GM23248 (cell line): ENCODE data around the gene PEX5L. TPM values are rescaled to one million over a fixed set of nuclear protein-coding genes. Genes with fewer than 3 reads are reported as not detected.

ENCODE experiments used
- DNase-seq: peaks from one replicate; pipeline ENCODE4 v3.0.0-alpha.2; 2015
- H2AFZ ChIP-seq: fragments of 200-600 bp; sonication (generic); 2 replicates; pipeline ENCODE4 v1.6.1; 2016; ENCODE audit warnings: antibody characterized with exemption
- H3F3A ChIP-seq: fragments of 200-600 bp; sonication (generic); 2 replicates; pipeline ENCODE4 v1.6.1; 2016; ENCODE audit warnings: mild to moderate bottlenecking, antibody characterized with exemption, mixed run types; ENCODE audit not compliant: insufficient read depth
- H3K27ac ChIP-seq: fragments of 200-600 bp; sonication (generic); 2 replicates; pipeline ENCODE4 v1.5.1; 2016; ENCODE audit warnings: mild to moderate bottlenecking
- H3K27me3 ChIP-seq: fragments of 200-600 bp; sonication (generic); replicated peaks from 2 replicates; pipeline ENCODE4 v1.6.1; 2016; ENCODE audit warnings: mild to moderate bottlenecking; ENCODE audit not compliant: insufficient read depth
- H3K36me3 ChIP-seq: fragments of 200-600 bp; sonication (generic); 2 replicates; pipeline ENCODE4 v1.6.1; 2016; ENCODE audit warnings: low read depth, mild to moderate bottlenecking
- H3K4me1 ChIP-seq: fragments of 200-600 bp; sonication (generic); 2 replicates; pipeline ENCODE4 v1.6.1; 2016; ENCODE audit warnings: mild to moderate bottlenecking; ENCODE audit not compliant: insufficient read depth
- H3K4me2 ChIP-seq: fragments of 200-600 bp; sonication (generic); one replicate; pipeline ENCODE4 v1.6.1; 2016; ENCODE audit warnings: mild to moderate bottlenecking; ENCODE audit not compliant: unreplicated experiment
- H3K4me3 ChIP-seq: fragments of 200-600 bp; sonication (generic); 2 replicates; pipeline ENCODE4 v1.5.1; 2016; ENCODE audit warnings: mild to moderate bottlenecking
- H3K79me2 ChIP-seq: fragments of 200-600 bp; sonication (generic); 2 replicates; pipeline ENCODE4 v1.6.1; 2016; ENCODE audit warnings: mild to moderate bottlenecking; ENCODE audit not compliant: insufficient read depth
- H3K9ac ChIP-seq: fragments of 200-600 bp; sonication (generic); 2 replicates; pipeline ENCODE4 v1.6.1; 2016; ENCODE audit warnings: mild to moderate bottlenecking
- H3K9me2 ChIP-seq: fragments of 200-600 bp; sonication (generic); 2 replicates; pipeline ENCODE4 v1.6.1; 2016; ENCODE audit warnings: mixed run types, mild to moderate bottlenecking, moderate library complexity; ENCODE audit not compliant: insufficient read depth
- H3K9me3 ChIP-seq: fragments of 200-600 bp; sonication (generic); one replicate; pipeline ENCODE4 v1.6.1; 2017; ENCODE audit warnings: low read depth
- H4K20me1 ChIP-seq: fragments of 200-600 bp; sonication (generic); 2 replicates; pipeline ENCODE4 v1.6.0; 2016; ENCODE audit not compliant: insufficient read depth
- EZH2 ChIP-seq: fragments of 200-600 bp; sonication (generic); IDR thresholded peaks from 2 replicates; pipeline ENCODE4 v1.6.1; 2018; ENCODE audit warnings: antibody characterized with exemption, mild to moderate bottlenecking; ENCODE audit not compliant: insufficient read depth, poor library complexity, severe bottlenecking
- EZH2phosphoT487 ChIP-seq: fragments of 200-600 bp; sonication (generic); IDR thresholded peaks from 2 replicates; pipeline ENCODE4 v1.6.1; 2018; ENCODE audit warnings: antibody characterized with exemption, moderate library complexity, mild to moderate bottlenecking, low read depth; ENCODE audit not compliant: insufficient read depth
- WGBS, 2 experiments: methylation state at CpG; one replicate each; pipeline ENCODE4 v1.1.6; 2015 to 2017; ENCODE audit warnings: low lambda C conversion rate in 2 of 2, low coverage in 1 of 2; ENCODE audit errors: missing lambda C conversion rate in 2 of 2; 5-methylcytosine and 5-hydroxymethylcytosine counted together
- in situ Hi-C: fragments of 300-500 bp; cut with MboI; formaldehyde crosslinking; loops from 2 replicates; pipeline ENCODE4 v1.15.0; 2020
- polyA plus RNA-seq: library from polyadenylated mRNA; unstranded; fragments of >200 nt; fragmentation: Nextera tagmentation; extraction: Ambion mirVana; gene quantifications from 2 replicates; pipeline ENCODE4 v1.2.1, GENCODE V29; 2016
- total RNA-seq: library from RNA; depleted of rRNA; stranded (reverse); fragments of >200 nt; shearing (Covaris generic); gene quantifications from 2 replicates; pipeline ENCODE4 v1.2.3, GENCODE V29; 2014

The PEX5L gene
- total and polyA plus RNA-seq, 2 experiments from 2014 or later = 0.03 TPM; not detected in 1

GRCh38 chr3:179933080-179933479 is 103.7 kb downstream of the PEX5L start:
- no peaks in the 10 kb centered on the region for H3K36me3 ChIP-seq
- no peak overlapping the region for H2AFZ ChIP-seq
- no peaks in the 10 kb centered on the region for H3F3A ChIP-seq
- TF ChIP-seq EZH2 = no peak
- TF ChIP-seq EZH2phosphoT487 = no peak
- no peaks in the 10 kb centered on the region for H3K4me1 ChIP-seq
- H3K79me2 ChIP-seq = no peaks in the 10 kb centered on the region
- H4K20me1 ChIP-seq = no peaks in the 10 kb centered on the region
- H3K9me3 ChIP-seq = no peaks in the 10 kb centered on the region
- no peak overlapping the region for H3K4me2 ChIP-seq
- in situ Hi-C loops = no loop called here
- no peak overlapping the region for H3K9ac ChIP-seq
- no peak for DNase-seq
- no peak overlapping the region for H3K4me3 ChIP-seq
- no peaks in the 10 kb centered on the region for H3K27me3 ChIP-seq
- H3K9me2 ChIP-seq = no peaks in the 10 kb centered on the region
- H3K27ac ChIP-seq = no peak overlapping the region
- 10 to 12% methylated on average over 4 of the region's 4 CpGs for WGBS, 2 experiments

GRCh38 chr3:179932674-179933073 is 104.1 kb downstream of the PEX5L start:
- Histone ChIP-seq H3F3A (no peaks in the 10 kb centered on the region), H3K4me2 (no peak overlapping the region), H3K79me2 (no peaks in the 10 kb centered on the region), H3K4me1 (no peaks in the 10 kb centered on the region), H3K27me3 (no peaks in the 10 kb centered on the region), H4K20me1 (no peaks in the 10 kb centered on the region), H3K9me2 (no peaks in the 10 kb centered on the region), H3K36me3 (no peaks in the 10 kb centered on the region), H3K9ac (no peak overlapping the region), H3K4me3 (no peak overlapping the region), H3K9me3 (no peaks in the 10 kb centered on the region), H3K27ac (no peak overlapping the region), H2AFZ (no peak overlapping the region)
- DNase-seq = no peak
- 21 to 24% methylated on average over 1 of the region's 1 CpG for WGBS, 2 experiments
- TF ChIP-seq EZH2phosphoT487 (no peak), EZH2 (no peak)
- in situ Hi-C loops = no loop called here

- Histone ChIP-seq H3F3A (no peaks in the 10 kb centered on the region), H3K36me3 (no peaks in the 10 kb centered on the region), H3K9me2 (no peaks in the 10 kb centered on the region), H3K9me3 (no peaks in the 10 kb centered on the region), H4K20me1 (no peaks in the 10 kb centered on the region), H3K4me3 (no peak overlapping the region), H3K4me2 (no peak overlapping the region), H3K79me2 (no peaks in the 10 kb centered on the region), H3K4me1 (no peaks in the 10 kb centered on the region), H3K27ac (no peak overlapping the region), H2AFZ (no peak overlapping the region), H3K9ac (no peak overlapping the region), H3K27me3 (no peaks in the 10 kb centered on the region)
- in situ Hi-C loops = loop anchor here (10.0 kb wide), 1 partner anchor 666 kb away; no protein-coding TSS in a partner anchor
- DNase-seq = peak; percentile 67
- 0% methylated on average over 1 of the region's 1 CpG for WGBS, 2 experiments
- TF ChIP-seq EZH2phosphoT487 (no peak), EZH2 (no peak)
These were observed 107.6 kb downstream of the PEX5L start for GRCh38 chr3:179929091-179929529.

GRCh38 chr3:179927191-179927590 is 109.5 kb downstream of the PEX5L start:
- in situ Hi-C loops = loop anchor here (10.0 kb wide), 1 partner anchor 668 kb away; no protein-coding TSS in a partner anchor
- H3K4me1 ChIP-seq = no peaks in the 10 kb centered on the region
- no peak overlapping the region for H3K9ac ChIP-seq
- H3K9me2 ChIP-seq = no peaks in the 10 kb centered on the region
- no peak for DNase-seq
- 10 to 19% methylated on average over 3 of the region's 3 CpGs for WGBS, 2 experiments
- H3K4me3 ChIP-seq = no peak overlapping the region
- H3K27me3 ChIP-seq = no peaks in the 10 kb centered on the region; the same call in 1 of the 2 replicates
- H3K27ac ChIP-seq = no peak overlapping the region
- no peaks in the 10 kb centered on the region for H3K36me3 ChIP-seq
- no peaks in the 10 kb centered on the region for H3K79me2 ChIP-seq
- no peaks in the 10 kb centered on the region for H3F3A ChIP-seq
- H4K20me1 ChIP-seq = no peaks in the 10 kb centered on the region
- H3K9me3 ChIP-seq = no peaks in the 10 kb centered on the region
- TF ChIP-seq EZH2phosphoT487 (no peak), EZH2 (no peak)
- H2AFZ ChIP-seq = no peak overlapping the region
- no peak overlapping the region for H3K4me2 ChIP-seq
